Astrocyte (in vitro differentiated cells and primary cell): Measurements from ENCODE around the gene HNRNPDL.

ENCODE experiments used
- EZH2 ChIP-seq: IDR thresholded peaks from 2 replicates; pipeline ENCODE4 v1.6.1; 2012; ENCODE audit warnings: mild to moderate bottlenecking, low read length, inconsistent platforms; ENCODE audit not compliant: insufficient read depth
- TF ChIP-seq, protein P1 (sequence below): IDR thresholded peaks from 2 replicates; pipeline ENCODE4 v1.5.1; 2011; ENCODE audit warnings: low read depth, mild to moderate bottlenecking, inconsistent platforms, low read length, moderate library complexity; ENCODE audit not compliant: insufficient read depth

DNA sequence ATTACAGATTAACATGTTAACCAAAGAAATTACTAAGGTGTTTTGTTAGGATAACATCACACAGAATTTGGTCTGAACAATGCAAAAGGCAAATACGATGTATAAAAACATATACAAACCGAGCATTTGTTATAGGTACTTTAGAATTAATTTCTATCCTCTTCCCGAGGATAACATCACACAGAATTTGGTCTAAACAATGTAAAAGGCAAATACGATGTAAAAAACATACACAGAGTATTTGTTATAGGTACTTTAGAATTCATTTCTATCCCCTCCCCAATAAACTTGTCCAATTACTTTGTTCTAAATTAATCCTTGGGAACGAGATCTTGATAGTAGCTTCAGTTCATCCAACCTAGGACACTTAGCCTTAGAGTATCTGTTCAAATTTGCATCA is 7.6 kb downstream of the HNRNPDL start:
- TF ChIP-seq, protein P1, sequence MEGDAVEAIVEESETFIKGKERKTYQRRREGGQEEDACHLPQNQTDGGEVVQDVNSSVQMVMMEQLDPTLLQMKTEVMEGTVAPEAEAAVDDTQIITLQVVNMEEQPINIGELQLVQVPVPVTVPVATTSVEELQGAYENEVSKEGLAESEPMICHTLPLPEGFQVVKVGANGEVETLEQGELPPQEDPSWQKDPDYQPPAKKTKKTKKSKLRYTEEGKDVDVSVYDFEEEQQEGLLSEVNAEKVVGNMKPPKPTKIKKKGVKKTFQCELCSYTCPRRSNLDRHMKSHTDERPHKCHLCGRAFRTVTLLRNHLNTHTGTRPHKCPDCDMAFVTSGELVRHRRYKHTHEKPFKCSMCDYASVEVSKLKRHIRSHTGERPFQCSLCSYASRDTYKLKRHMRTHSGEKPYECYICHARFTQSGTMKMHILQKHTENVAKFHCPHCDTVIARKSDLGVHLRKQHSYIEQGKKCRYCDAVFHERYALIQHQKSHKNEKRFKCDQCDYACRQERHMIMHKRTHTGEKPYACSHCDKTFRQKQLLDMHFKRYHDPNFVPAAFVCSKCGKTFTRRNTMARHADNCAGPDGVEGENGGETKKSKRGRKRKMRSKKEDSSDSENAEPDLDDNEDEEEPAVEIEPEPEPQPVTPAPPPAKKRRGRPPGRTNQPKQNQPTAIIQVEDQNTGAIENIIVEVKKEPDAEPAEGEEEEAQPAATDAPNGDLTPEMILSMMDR, result no peak
- no peak for TF ChIP-seq EZH2
